H1 (cell line): ENCODE measurements around the gene LRRC42. TPM values are rescaled to one million over a fixed set of nuclear protein-coding genes. Genes with fewer than 3 reads are reported as not detected.

Experiments
- CTCF ChIA-PET: fragments of 300-600 bp; sonication (Branson Sonifier 250); formaldehyde crosslinking; loops from one replicate; lab custom pipeline; 2021; ENCODE audit not compliant: partially characterized antibody; lab: Charles Lee
- POLR2A ChIA-PET: fragments of 300-600 bp; sonication (Branson Sonifier 250); formaldehyde crosslinking; loops from one replicate; lab custom pipeline; 2021; ENCODE audit warnings: inconsistent platforms; ENCODE audit not compliant: partially characterized antibody; lab: Charles Lee
- DNase-seq, 2 experiments: peaks; one replicate each; pipeline versions ENCODE4 v3.0.0 to v3.0.0-alpha.2; 2010 to 2022; ENCODE audit warnings: low spot score in 2 of 2, low read depth in 1 of 2, mixed read lengths in 1 of 2
- FAIRE-seq: peaks from 2 replicates; lab custom pipeline; 2011; peaks lifted over from hg19 to GRCh38; lab: Jason Lieb, UNC
- H2AFZ ChIP-seq: 2 replicates; pipeline ENCODE4 v1.8.1; 2012; ENCODE audit warnings: low read length, inconsistent platforms
- H2AK5ac ChIP-seq: 2 replicates; pipeline ENCODE4 v1.6.1; 2013; ENCODE audit warnings: low read depth, low read length
- H2BK120ac ChIP-seq: replicated peaks from 2 replicates; pipeline ENCODE3; 2013; ENCODE audit warnings: low read depth, low read length, inconsistent platforms
- H2BK12ac ChIP-seq: 2 replicates; pipeline ENCODE4 v1.6.1; 2013; ENCODE audit warnings: low read depth, low read length
- H2BK15ac ChIP-seq: 2 replicates; pipeline ENCODE4 v1.6.1; 2013; ENCODE audit warnings: low read length
- H2BK20ac ChIP-seq: 2 replicates; pipeline ENCODE4 v1.6.1; 2013; ENCODE audit warnings: low read length
- H2BK5ac ChIP-seq: 2 replicates; pipeline ENCODE4 v1.6.1; 2013; ENCODE audit warnings: low read depth, low read length
- H3K14ac ChIP-seq: 2 replicates; pipeline ENCODE4 v1.6.1; 2013; ENCODE audit warnings: inconsistent platforms; ENCODE audit not compliant: insufficient read length
- H3K18ac ChIP-seq: 2 replicates; pipeline ENCODE4 v1.6.1; 2013; ENCODE audit warnings: low read length; ENCODE audit errors: extremely low read depth
- H3K23ac ChIP-seq: 2 replicates; pipeline ENCODE4 v1.6.1; 2013; ENCODE audit warnings: inconsistent platforms; ENCODE audit not compliant: insufficient read length
- H3K23me2 ChIP-seq: 2 replicates; pipeline ENCODE4 v1.6.1; 2013; ENCODE audit warnings: low read depth, low read length
- H3K27ac ChIP-seq: 2 replicates; pipeline ENCODE4 v1.6.1; 2011; ENCODE audit warnings: low read depth, low read length, inconsistent platforms
- H3K27me3 ChIP-seq, 4 experiments: replicated peaks in 1 of 4; 1 replicate in 1 of 4; 2 replicates in 3 of 4; pipeline versions ENCODE4 v1.6.1 to v1.8.1; 2011 to 2013; ENCODE audit warnings: low read length in 3 of 4, mild to moderate bottlenecking in 3 of 4, inconsistent platforms in 2 of 4, mixed read lengths in 2 of 4, moderate library complexity in 1 of 4; ENCODE audit not compliant: control insufficient read depth in 3 of 4, insufficient read depth in 3 of 4; ENCODE audit errors: extremely low read depth in 1 of 4
- H3K36me3 ChIP-seq, 4 experiments: 2 replicates each; pipeline versions ENCODE4 v1.6.1 to v1.8.1; 2011 to 2013; ENCODE audit warnings: mild to moderate bottlenecking in 4 of 4, low read length in 3 of 4, moderate library complexity in 2 of 4, control low read depth in 1 of 4, inconsistent platforms in 1 of 4; ENCODE audit not compliant: insufficient read depth in 4 of 4, control insufficient read depth in 2 of 4
- H3K4ac ChIP-seq: replicated peaks from 2 replicates; pipeline ENCODE3; 2013; ENCODE audit warnings: low read length, low read depth, mixed read lengths, inconsistent platforms; ENCODE audit not compliant: insufficient read length
- H3K4me1 ChIP-seq, 4 experiments: replicated peaks in 1 of 4; 1 replicate in 1 of 4; 2 replicates in 3 of 4; pipeline versions ENCODE4 v1.6.1 to v1.8.1; 2011 to 2013; ENCODE audit warnings: low read length in 3 of 4, inconsistent platforms in 2 of 4, mixed read lengths in 1 of 4; ENCODE audit not compliant: insufficient read depth in 4 of 4, control insufficient read depth in 3 of 4
- H3K4me2 ChIP-seq, 2 experiments: 2 replicates each; pipeline versions ENCODE4 v1.6.1 to v1.8.1; 2011 to 2013; ENCODE audit warnings: low read depth in 2 of 2, low read length in 2 of 2, control low read depth in 1 of 2, inconsistent platforms in 1 of 2, mild to moderate bottlenecking in 1 of 2; ENCODE audit not compliant: insufficient read depth in 1 of 2
- H3K4me3 ChIP-seq, 4 experiments: fragments of 200-600, 300-600 bp in 1 of 4; sonication (generic), shearing (Covaris generic), sonication (Bioruptor Twin) in 1 of 4; 2 replicates each; pipeline versions ENCODE4 v1.5.1 to v1.8.1; 2011 to 2016; ENCODE audit warnings: low read length in 4 of 4, low read depth in 3 of 4, control low read depth in 2 of 4, inconsistent platforms in 2 of 4, mild to moderate bottlenecking in 2 of 4, mixed read lengths in 1 of 4, moderate library complexity in 1 of 4; ENCODE audit not compliant: insufficient read depth in 2 of 4; ENCODE audit errors: extremely low read depth in 1 of 4
- H3K56ac ChIP-seq: replicated peaks from 2 replicates; pipeline ENCODE3; 2013; ENCODE audit warnings: low read depth, mild to moderate bottlenecking, mixed read lengths, low read length, inconsistent platforms; ENCODE audit not compliant: insufficient read length
- H3K79me1 ChIP-seq: 2 replicates; pipeline ENCODE4 v1.6.1; 2013; ENCODE audit warnings: low read depth, low read length, control low read depth
- H3K79me2 ChIP-seq, 2 experiments: 2 replicates each; pipeline versions ENCODE4 v1.6.1 to v1.8.1; 2012 to 2013; ENCODE audit warnings: low read length in 2 of 2, mild to moderate bottlenecking in 2 of 2, inconsistent platforms in 1 of 2; ENCODE audit not compliant: insufficient read depth in 2 of 2, control insufficient read depth in 1 of 2
- H3K9ac ChIP-seq, 4 experiments: replicated peaks in 1 of 4; 1 replicate in 1 of 4; 2 replicates in 3 of 4; pipeline versions ENCODE4 v1.6.1 to v1.8.1; 2011 to 2013; ENCODE audit warnings: low read depth in 3 of 4, low read length in 3 of 4, control low read depth in 2 of 4, mild to moderate bottlenecking in 2 of 4, moderate library complexity in 2 of 4, inconsistent platforms in 1 of 4; ENCODE audit errors: extremely low read depth in 1 of 4
- H3K9me3 ChIP-seq, 2 experiments: 2 replicates each; pipeline versions ENCODE4 v1.6.1 to v1.8.1; 2012 to 2013; ENCODE audit warnings: mild to moderate bottlenecking in 2 of 2, moderate library complexity in 2 of 2, control low read depth in 1 of 2, inconsistent platforms in 1 of 2, low read depth in 1 of 2, low read length in 1 of 2, mixed read lengths in 1 of 2; ENCODE audit not compliant: insufficient read depth in 2 of 2
- H4K20me1 ChIP-seq, 2 experiments: replicated peaks in 1 of 2; 2 replicates each; pipeline versions ENCODE3 to v1.8.1; 2011 to 2013; ENCODE audit warnings: inconsistent platforms in 2 of 2, low read length in 2 of 2, mild to moderate bottlenecking in 1 of 2; ENCODE audit not compliant: insufficient read depth in 2 of 2, control insufficient read depth in 1 of 2
- H4K5ac ChIP-seq: 2 replicates; pipeline ENCODE4 v1.6.1; 2013; ENCODE audit warnings: low read length, low read depth, mixed read lengths, inconsistent platforms; ENCODE audit not compliant: insufficient read length
- H4K8ac ChIP-seq: 2 replicates; pipeline ENCODE4 v1.8.0; 2013; ENCODE audit warnings: mild to moderate bottlenecking, moderate library complexity, low read length, inconsistent platforms; ENCODE audit not compliant: insufficient read depth; ENCODE audit errors: extremely low read depth
- H4K91ac ChIP-seq: replicated peaks from 2 replicates; pipeline ENCODE3; 2013; ENCODE audit warnings: low read length, mixed read lengths, inconsistent platforms; ENCODE audit not compliant: insufficient read length
- ATF2 ChIP-seq: IDR thresholded peaks from 2 replicates; pipeline ENCODE4 v1.6.1; 2012; ENCODE audit warnings: low read length, inconsistent platforms
- CBX8 ChIP-seq: fragments of 300-800, 300-1000 bp; sonication (generic); IDR thresholded peaks from 2 replicates; pipeline ENCODE4 v1.7.1; 2016; ENCODE audit warnings: low read depth, low read length, borderline replicate concordance
- EGR1 ChIP-seq: IDR thresholded peaks from 2 replicates; pipeline ENCODE4 v1.6.1; 2011; ENCODE audit warnings: low read depth, low read length, borderline replicate concordance
- EP300 ChIP-seq, 2 experiments: IDR thresholded peaks; 1 replicate in 1 of 2; 2 replicates in 1 of 2; pipeline ENCODE4 v1.6.1; 2011 to 2012; ENCODE audit warnings: low read depth in 2 of 2, low read length in 2 of 2, mild to moderate bottlenecking in 2 of 2, borderline replicate concordance in 1 of 2, inconsistent platforms in 1 of 2, moderate library complexity in 1 of 2
- JUN ChIP-seq: IDR thresholded peaks from 2 replicates; pipeline ENCODE4 v1.6.1; 2011; ENCODE audit warnings: low read depth, mild to moderate bottlenecking, improper control_type of control experiment, low read length
- KDM5A ChIP-seq: fragments of 200-600 bp; IDR thresholded peaks from 2 replicates; pipeline ENCODE4 v1.7.1; 2012; ENCODE audit warnings: mild to moderate bottlenecking, low read length, inconsistent platforms, mixed read lengths
- MAX ChIP-seq: IDR thresholded peaks from 2 replicates; pipeline ENCODE4 v1.6.1; 2012; ENCODE audit warnings: inconsistent platforms
- RBBP5 ChIP-seq: IDR thresholded peaks from 2 replicates; pipeline ENCODE4 v1.7.1; 2012; ENCODE audit warnings: low read depth, mild to moderate bottlenecking, inconsistent platforms, low read length, moderate library complexity, borderline replicate concordance
- RNF2 ChIP-seq: fragments of 200-900, 300-1000 bp; sonication (generic); IDR thresholded peaks from 2 replicates; pipeline ENCODE4 v1.7.1; 2016; ENCODE audit warnings: borderline replicate concordance, low read depth, mild to moderate bottlenecking, antibody characterized with exemption, low read length; ENCODE audit not compliant: poor library complexity, severe bottlenecking; ENCODE audit errors: missing control alignments
- SP2 ChIP-seq: IDR thresholded peaks from 2 replicates; pipeline ENCODE4 v1.6.1; 2012; ENCODE audit warnings: mild to moderate bottlenecking, low read length, inconsistent platforms
- SRF ChIP-seq: IDR thresholded peaks from 2 replicates; pipeline ENCODE4 v1.6.1; 2011; ENCODE audit warnings: mild to moderate bottlenecking, low read depth, low read length, moderate library complexity
- SUZ12 ChIP-seq: fragments of 200-600 bp; sonication (generic); IDR thresholded peaks from 2 replicates; pipeline ENCODE4 v1.6.1; 2012; ENCODE audit warnings: mild to moderate bottlenecking, inconsistent platforms, low read length, moderate library complexity, mixed read lengths
- WGBS, 2 experiments: shearing (Covaris generic) in 1 of 2; methylation state at CpG; one replicate each; pipeline versions ENCODE4 v1.1.6 to v1.1.7; 2013 to 2015; ENCODE audit warnings: low lambda C conversion rate in 2 of 2, mixed read lengths in 2 of 2, inconsistent platforms in 1 of 2, low coverage in 1 of 2, missing lambda C conversion rate in 1 of 2; ENCODE audit not compliant: insufficient replicate concordance in 2 of 2, insufficient coverage in 1 of 2, insufficient read length in 1 of 2; ENCODE audit errors: extremely low coverage in 1 of 2, missing lambda C conversion rate in 1 of 2; 5-methylcytosine and 5-hydroxymethylcytosine counted together
- polyA plus RNA-seq, 7 experiments: library from polyadenylated mRNA; depleted of rRNA in 3 of 7; stranded (reverse) in 5 of 7; unstranded in 2 of 7; fragments of >200 nt in 5 of 7; fragments of 200-250 nt in 2 of 7; gene quantifications; 1 replicate in 5 of 7; 2 replicates in 1 of 7; 4 replicates in 1 of 7; pipeline versions ENCODE4 v1.2.1 to v1.2.3, GENCODE V29; 2011 to 2013; ENCODE audit warnings: missing spikeins in 2 of 7, mixed read lengths in 2 of 7
- total RNA-seq: library from RNA; stranded (reverse); fragmentation: NEBNext Ultra II Directional; extraction: Animal tissue kit (Norgen Biotek cat#: 25700); gene quantifications from 2 replicates; pipeline ENCODE4 v1.2.1, GENCODE V29; 2021

The LRRC42 gene
- total and polyA plus RNA-seq, 2 of the 8 experiments (the other 6 are each of a cell fraction or from before 2014, with no cell fraction given) = 38.2 to 54.1 TPM

- POLR2A ChIA-PET = no interaction called here
- no peak for TF ChIP-seq RNF2
- no peak for TF ChIP-seq JUN
- TF ChIP-seq ATF2 = no peak
- TF ChIP-seq EP300 (IDR thresholded peaks at IDR 0.05; ENCODE audit: borderline replicate concordance in 1 of 2, low read depth in 2 of 2, low read length in 2 of 2) = no peak
- no peak for TF ChIP-seq MAX
- TF ChIP-seq SUZ12 = no peak
- no peak for TF ChIP-seq SRF
- TF ChIP-seq SP2 = no peak
- no peak for TF ChIP-seq RBBP5
- TF ChIP-seq KDM5A = no peak
- no peak for TF ChIP-seq EGR1
- TF ChIP-seq CBX8 = no peak
Measured at GRCh38 chr1:53987880-53988279, 41.7 kb downstream of the LRRC42 start.

More at GRCh38 chr1:53987880-53988279, 41.7 kb downstream of the LRRC42 start:
- no peak overlapping the region for H2AK5ac ChIP-seq
- WGBS, 2 experiments = 83% methylated on average over 2 of the region's 2 CpGs; no CpG with 5 or more reads in 1 of the 2 experiments
- no peak overlapping the region for H3K4ac ChIP-seq
- H3K4me2 ChIP-seq = no peak overlapping the region
- H3K18ac ChIP-seq = no peak overlapping the region
- no peak overlapping the region for H3K27ac ChIP-seq
- H3K79me1 ChIP-seq = no peaks in the 10 kb centered on the region
- CTCF ChIA-PET = no interaction called here
- no peaks in the 10 kb centered on the region for H3K79me2 ChIP-seq
- no peak overlapping the region for H2BK120ac ChIP-seq
- H3K27me3 ChIP-seq = no peaks in the 10 kb centered on the region
- H3K4me1 ChIP-seq = no peaks in the 10 kb centered on the region; a peak in 1 of 7 replicates
- no peak overlapping the region for H3K56ac ChIP-seq
- DNase-seq (no peak), FAIRE-seq (no peak)
- no peak overlapping the region for H3K9ac ChIP-seq
- H2AFZ ChIP-seq = no peak overlapping the region
- H3K23ac ChIP-seq = no peak overlapping the region
- no peaks in the 10 kb centered on the region for H3K36me3 ChIP-seq
- H4K8ac ChIP-seq = no peak overlapping the region
- H4K5ac ChIP-seq = no peak overlapping the region
- no peaks in the 10 kb centered on the region for H4K20me1 ChIP-seq
- H4K91ac ChIP-seq = no peak overlapping the region
- no peak overlapping the region for H2BK15ac ChIP-seq
- H2BK12ac ChIP-seq = no peak overlapping the region
- no peak overlapping the region for H3K14ac ChIP-seq
- H3K23me2 ChIP-seq = no peaks in the 10 kb centered on the region
- H2BK5ac ChIP-seq = no peak overlapping the region
- no peak overlapping the region for H3K4me3 ChIP-seq
- H3K9me3 ChIP-seq = peaks cover 0 to 3% of the 10 kb centered on the region in 2 experiments; a peak in 1 of 4 replicates
- no peak overlapping the region for H2BK20ac ChIP-seq
